ENCODE results near the gene PIEZO1. TPM values are rescaled to one million over a fixed set of nuclear protein-coding genes. Genes with fewer than 3 reads are reported as not detected.

The PIEZO1 gene
- polyA plus RNA-seq, 1 experiment: 139 TPM

DNA sequence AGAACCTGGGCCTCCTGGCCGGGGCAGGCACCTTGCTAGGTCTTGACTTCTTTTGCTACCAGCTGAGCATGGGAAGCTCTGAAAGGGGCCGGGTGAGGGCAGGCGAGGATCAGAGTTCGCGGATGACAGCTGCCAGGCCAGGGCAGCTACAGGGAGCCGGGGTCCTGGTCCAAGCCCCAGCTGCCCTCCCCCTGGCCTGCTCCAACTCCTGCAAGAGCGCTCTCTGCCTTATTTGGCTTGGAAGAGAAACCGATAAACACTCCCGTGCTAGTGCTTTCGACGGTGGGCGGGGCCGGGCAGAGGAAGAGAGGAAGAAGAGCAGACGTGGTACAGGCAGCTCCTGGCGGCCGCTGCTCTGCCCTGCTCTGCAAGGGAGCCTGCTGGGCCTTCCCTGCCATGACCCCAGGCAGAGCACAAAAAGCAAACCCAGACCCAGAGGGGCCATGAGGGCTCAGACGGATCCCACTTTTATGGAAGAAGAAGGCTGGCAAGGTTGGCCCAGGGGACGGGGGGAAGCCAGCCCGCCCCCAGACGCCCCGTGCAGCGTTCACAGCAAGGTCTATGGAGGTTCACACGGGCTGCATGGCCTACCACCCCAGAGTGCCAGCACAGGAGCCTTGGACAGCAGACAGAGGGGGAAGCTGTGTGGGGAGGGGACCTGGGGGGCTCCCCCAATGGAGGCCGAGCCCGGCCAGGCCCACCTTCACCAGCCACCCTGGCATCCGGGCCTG, 25.6 kb downstream of the PIEZO1 start:
- TF ChIP-seq, protein P1, sequence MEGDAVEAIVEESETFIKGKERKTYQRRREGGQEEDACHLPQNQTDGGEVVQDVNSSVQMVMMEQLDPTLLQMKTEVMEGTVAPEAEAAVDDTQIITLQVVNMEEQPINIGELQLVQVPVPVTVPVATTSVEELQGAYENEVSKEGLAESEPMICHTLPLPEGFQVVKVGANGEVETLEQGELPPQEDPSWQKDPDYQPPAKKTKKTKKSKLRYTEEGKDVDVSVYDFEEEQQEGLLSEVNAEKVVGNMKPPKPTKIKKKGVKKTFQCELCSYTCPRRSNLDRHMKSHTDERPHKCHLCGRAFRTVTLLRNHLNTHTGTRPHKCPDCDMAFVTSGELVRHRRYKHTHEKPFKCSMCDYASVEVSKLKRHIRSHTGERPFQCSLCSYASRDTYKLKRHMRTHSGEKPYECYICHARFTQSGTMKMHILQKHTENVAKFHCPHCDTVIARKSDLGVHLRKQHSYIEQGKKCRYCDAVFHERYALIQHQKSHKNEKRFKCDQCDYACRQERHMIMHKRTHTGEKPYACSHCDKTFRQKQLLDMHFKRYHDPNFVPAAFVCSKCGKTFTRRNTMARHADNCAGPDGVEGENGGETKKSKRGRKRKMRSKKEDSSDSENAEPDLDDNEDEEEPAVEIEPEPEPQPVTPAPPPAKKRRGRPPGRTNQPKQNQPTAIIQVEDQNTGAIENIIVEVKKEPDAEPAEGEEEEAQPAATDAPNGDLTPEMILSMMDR (IDR thresholded peaks at IDR 0.05; ENCODE audit: insufficient read depth, low read depth, low read length): no peak
- ChIA-PET POLR2A (no interaction called here), CTCF (interaction anchor here (1.0 kb wide), 2 partner anchors 16 to 22 kb away, joined by 4 to 7 read pairs; no protein-coding TSS in a partner anchor)
- H3K36me3 ChIP-seq (ENCODE audit: control insufficient read depth, insufficient read depth, low read length): peaks cover 12% of the 10 kb centered on the region
- DNase-seq (ENCODE audit: low read depth): no peak
- no peak overlapping the region for H3K4me3 ChIP-seq (ENCODE audit: low read depth, low read length)
- H3K27me3 ChIP-seq (ENCODE audit: control insufficient read depth, insufficient read depth, low read length): no peaks in the 10 kb centered on the region

DNA sequence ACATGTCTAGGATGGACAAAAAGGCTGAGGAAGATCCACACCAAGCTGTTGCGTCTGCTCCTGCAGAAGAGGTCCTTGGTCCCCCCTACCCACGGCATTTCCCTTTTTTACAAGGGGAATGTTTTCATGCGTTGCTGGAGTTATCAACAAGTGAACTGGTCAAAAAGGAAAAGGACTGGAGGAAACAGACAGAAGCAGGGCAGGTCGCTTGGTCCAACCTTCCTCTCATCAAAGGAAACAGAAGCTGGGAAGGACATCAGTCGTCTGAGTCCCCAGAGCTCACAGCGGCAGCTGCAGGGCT, 26.1 kb downstream of the PIEZO1 start:
- Histone ChIP-seq H3K36me3 (ENCODE audit: control insufficient read depth, insufficient read depth, low read length) (peaks cover 11% of the 10 kb centered on the region), H3K4me3 (ENCODE audit: low read depth, low read length) (no peak overlapping the region), H3K27me3 (ENCODE audit: control insufficient read depth, insufficient read depth, low read length) (no peaks in the 10 kb centered on the region)
- POLR2A ChIA-PET: no interaction called here
- CTCF ChIA-PET: interaction anchor here (1.0 kb wide), 3 partner anchors 9 to 22 kb away, joined by 3 to 7 read pairs (median 4); no protein-coding TSS in a partner anchor
- TF ChIP-seq, protein P1 (IDR thresholded peaks at IDR 0.05; ENCODE audit: insufficient read depth, low read depth, low read length): no peak
- DNase-seq (ENCODE audit: low read depth): no peak

DNA sequence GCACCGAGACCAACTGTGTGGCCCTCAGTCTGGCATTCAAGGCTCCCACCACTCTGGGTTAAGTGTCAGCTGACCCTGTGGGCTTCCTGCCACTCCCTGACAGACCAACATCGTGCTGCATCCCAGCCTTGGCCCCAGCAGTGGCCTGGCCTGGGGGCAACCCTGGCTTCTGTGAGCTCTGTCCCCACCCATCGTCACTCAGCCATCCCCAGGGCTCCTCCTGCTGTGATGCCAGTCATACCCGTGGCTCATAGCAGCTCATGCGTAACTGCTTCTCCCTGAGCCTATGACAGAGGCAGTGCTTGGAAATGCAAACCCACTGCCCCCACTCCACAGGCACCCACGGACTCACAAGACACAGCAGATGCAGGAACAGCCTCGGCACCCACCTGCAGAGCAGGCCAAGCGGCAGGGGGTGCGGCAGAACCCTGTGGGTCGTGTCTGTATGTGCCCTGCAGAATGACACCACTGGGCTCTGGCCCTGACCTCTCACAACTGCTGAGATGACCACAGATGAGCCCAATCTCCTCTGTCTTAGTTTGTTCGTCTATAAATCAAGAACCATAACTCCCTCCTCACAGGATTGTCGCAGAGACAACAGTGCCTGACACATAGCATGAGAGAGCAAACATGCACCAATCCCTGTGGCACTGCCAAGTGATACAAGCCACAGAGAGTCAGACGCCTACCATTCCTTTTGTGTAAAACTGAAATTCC, 26.6 kb downstream of the PIEZO1 start:
- peaks cover 7% of the 10 kb centered on the region for H3K36me3 ChIP-seq (ENCODE audit: control insufficient read depth, insufficient read depth, low read length)
- POLR2A ChIA-PET: no interaction called here
- H3K4me3 ChIP-seq (ENCODE audit: low read depth, low read length): no peak overlapping the region
- TF ChIP-seq, protein P1 (IDR thresholded peaks at IDR 0.05; ENCODE audit: insufficient read depth, low read depth, low read length): no peak
- DNase-seq (ENCODE audit: low read depth): no peak
- CTCF ChIA-PET: interaction anchor here (1.0 to 3.4 kb wide), 6 partner anchors 9 to 23 kb away, joined by 3 to 15 read pairs (median 4); no protein-coding TSS in a partner anchor
- no peaks in the 10 kb centered on the region for H3K27me3 ChIP-seq (ENCODE audit: control insufficient read depth, insufficient read depth, low read length)

DNA sequence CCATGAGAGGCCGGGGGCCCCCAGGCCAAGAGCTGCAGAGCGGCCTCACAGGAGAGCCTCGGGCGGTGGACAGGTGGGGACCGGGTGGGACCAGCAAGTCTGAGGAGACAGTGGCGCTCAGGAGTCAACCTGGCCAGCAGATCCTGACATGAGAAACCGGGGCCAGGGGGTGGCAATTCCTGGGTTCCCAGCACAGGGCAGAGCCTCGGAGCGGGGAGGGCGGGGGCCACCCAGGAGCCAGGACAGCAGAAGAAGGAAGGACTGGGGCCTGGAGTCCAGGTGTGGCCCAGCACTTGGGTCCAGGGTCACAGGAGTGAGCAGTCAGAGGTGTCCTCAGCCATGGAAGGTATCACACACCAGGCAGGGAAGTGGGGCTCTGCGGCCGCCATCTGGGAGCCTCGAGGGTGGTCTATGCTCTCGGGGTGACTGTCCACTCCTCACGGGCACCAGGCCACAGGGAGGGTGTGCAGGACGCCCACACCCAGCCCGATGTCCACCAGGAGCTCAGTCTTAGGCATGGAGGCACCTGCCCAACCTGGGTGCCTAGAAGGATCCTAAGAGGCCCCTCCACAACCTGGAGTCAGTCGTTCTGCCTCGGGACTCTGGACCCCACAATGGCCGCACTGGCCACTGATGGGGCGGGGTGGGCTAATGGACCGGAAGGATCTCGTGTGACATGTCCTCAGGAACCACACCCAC, 29.1 kb downstream of the PIEZO1 start:
- CTCF ChIA-PET: interaction anchor here (1.3 to 4.7 kb wide), 10 partner anchors 9 to 102 kb away, joined by 3 to 27 read pairs (median 14); partner anchors contain the start of gene PIEZO1
- Histone ChIP-seq H3K36me3 (ENCODE audit: control insufficient read depth, insufficient read depth, low read length) (peaks cover 10% of the 10 kb centered on the region), H3K27me3 (ENCODE audit: control insufficient read depth, insufficient read depth, low read length) (no peaks in the 10 kb centered on the region)

More for the DNA sequence above, 29.1 kb downstream of the PIEZO1 start:
- H3K4me3 ChIP-seq (ENCODE audit: low read depth, low read length): no peak overlapping the region
- TF ChIP-seq, protein P1 (IDR thresholded peaks at IDR 0.05; ENCODE audit: insufficient read depth, low read depth, low read length): no peak
- no peak for DNase-seq (ENCODE audit: low read depth)
- POLR2A ChIA-PET: no interaction called here

All from BJ (cell line).